ENCODE results near the gene ISYNA1. TPM values are rescaled to one million over a fixed set of nuclear protein-coding genes. Genes with fewer than 3 reads are reported as not detected.

Gene ISYNA1
- total and polyA plus RNA-seq, 2 experiments from 2014 or later: 191 to 208 TPM

- H3K9me3 Mint-ChIP-seq: no peaks in the 10 kb centered on the region
- Histone ChIP-seq H3F3A (replicated peaks; ENCODE audit: low read depth) (peaks cover 13% of the 10 kb centered on the region; the same call in 1 of the 2 replicates), H3K4me3 (no peak overlapping the region), H3K4me1 (ENCODE audit: insufficient read depth) (peaks cover 2% of the 10 kb centered on the region; the same call in 1 of the 2 replicates), H3K36me3 (ENCODE audit: insufficient read depth) (no peaks in the 10 kb centered on the region), H3K79me2 (replicated peaks; ENCODE audit: insufficient read depth) (no peaks in the 10 kb centered on the region), H3K27ac (ENCODE audit: low read depth) (no peak overlapping the region), H2AFZ (no peak overlapping the region), H3K9me2 (ENCODE audit: insufficient read depth) (no peaks in the 10 kb centered on the region), H3K27me3 (ENCODE audit: insufficient read depth) (peaks cover 16% of the 10 kb centered on the region), H3K4me2 (no peak overlapping the region), H4K20me1 (replicated peaks; ENCODE audit: insufficient read depth) (no peaks in the 10 kb centered on the region)
- no peak overlapping the region for H3K4me3 Mint-ChIP-seq
- peaks cover 11% of the 10 kb centered on the region for H3K36me3 Mint-ChIP-seq (ENCODE audit: low read depth)
- ATAC-seq (no peak), DNase-seq (ENCODE audit: low spot score) (no peak)
- no peak overlapping the region for H3K27ac Mint-ChIP-seq
- TF ChIP-seq POLR2AphosphoS5 (IDR thresholded peaks at IDR 0.05; ENCODE audit: low read depth) (no peak), JUNB (IDR thresholded peaks at IDR 0.05; ENCODE audit: unreplicated experiment) (no peak), ZNF462 (CRISPR knock-in tag; IDR thresholded peaks at IDR 0.05) (no peak), NANOG (IDR thresholded peaks at IDR 0.05; ENCODE audit: borderline replicate concordance) (no peak), CTCF (conservative IDR thresholded peaks at IDR 0.05; ENCODE audit: low read depth in 2 of 2) (no peak), CREB1 (CRISPR knock-in tag; IDR thresholded peaks at IDR 0.05; ENCODE audit: low read depth) (no peak), EZH2phosphoT487 (IDR thresholded peaks at IDR 0.05; ENCODE audit: unreplicated experiment) (no peak), REST (IDR thresholded peaks at IDR 0.05; ENCODE audit: unreplicated experiment) (no peak), STAT1 (IDR thresholded peaks at IDR 0.05; ENCODE audit: unreplicated experiment) (no peak), ZNF114 (CRISPR knock-in tag; IDR thresholded peaks at IDR 0.05) (no peak), EZH2 (IDR thresholded peaks at IDR 0.05; ENCODE audit: low read depth, unreplicated experiment) (no peak), ETS1 (IDR thresholded peaks at IDR 0.05) (no peak), ZNF331 (CRISPR knock-in tag; IDR thresholded peaks at IDR 0.05; ENCODE audit: low read depth) (no peak)
- peaks cover 27% of the 10 kb centered on the region for H3K27me3 Mint-ChIP-seq (ENCODE audit: insufficient read depth, low read depth, poor library complexity)
- no peaks in the 10 kb centered on the region for H3K4me1 Mint-ChIP-seq
These were observed 45.5 kb downstream of the ISYNA1 start for GRCh38 chr19:18392417-18392816.
